ENCODE results near the gene ATP8B4.

The ATP8B4 gene

GRCh38 chr15:49898575-49899283 lies 220.3 kb downstream of the ATP8B4 start:
- DNase-seq (ENCODE audit: low read depth, low spot score) = no peak

- DNase-seq (ENCODE audit: low read depth, low spot score) = no peak
Observed at GRCh38 chr15:49898097-49898496, 220.9 kb downstream of the ATP8B4 start.

GRCh38 chr15:49895347-49896223 lies 223.4 kb downstream of the ATP8B4 start:
- DNase-seq (ENCODE audit: low read depth, low spot score) = no peak

GRCh38 chr15:49890689-49891088 lies 228.3 kb downstream of the ATP8B4 start:
- no peak for DNase-seq (ENCODE audit: low read depth, low spot score)

- no peak for DNase-seq (ENCODE audit: low read depth, low spot score)
Observed at GRCh38 chr15:49889536-49889935, 229.5 kb downstream of the ATP8B4 start.

- DNase-seq (ENCODE audit: low read depth, low spot score) = no peak
Observed at GRCh38 chr15:49888734-49889133, 230.3 kb downstream of the ATP8B4 start.

GRCh38 chr15:49888323-49888693 lies 230.7 kb downstream of the ATP8B4 start:
- no peak for DNase-seq (ENCODE audit: low read depth, low spot score)

GRCh38 chr15:49887659-49888322 lies 231.2 kb downstream of the ATP8B4 start:
- no peak for DNase-seq (ENCODE audit: low read depth, low spot score)

GRCh38 chr15:49883121-49883520 lies 235.9 kb downstream of the ATP8B4 start:
- DNase-seq (ENCODE audit: low read depth, low spot score) = no peak

GRCh38 chr15:49881866-49882265 lies 237.2 kb downstream of the ATP8B4 start:
- DNase-seq (ENCODE audit: low read depth, low spot score) = no peak

- DNase-seq (ENCODE audit: low read depth, low spot score) = no peak
Observed at GRCh38 chr15:49881433-49881832, 237.6 kb downstream of the ATP8B4 start.

- no peak for DNase-seq (ENCODE audit: low read depth, low spot score)
Observed at GRCh38 chr15:49877873-49878521, 241.0 kb downstream of the ATP8B4 start.

- DNase-seq (ENCODE audit: low read depth, low spot score) = no peak
Observed at GRCh38 chr15:49877117-49877872, 241.7 kb downstream of the ATP8B4 start.

- no peak for DNase-seq (ENCODE audit: low read depth, low spot score)
Observed at GRCh38 chr15:49876401-49877038, 242.5 kb downstream of the ATP8B4 start.

GRCh38 chr15:49875392-49875791 lies 243.6 kb downstream of the ATP8B4 start:
- no peak for DNase-seq (ENCODE audit: low read depth, low spot score)

GRCh38 chr15:49870472-49870871 lies 248.6 kb downstream of the ATP8B4 start:
- no peak for DNase-seq (ENCODE audit: low read depth, low spot score)

- DNase-seq (ENCODE audit: low read depth, low spot score) = no peak
Observed at GRCh38 chr15:49868348-49868747, 250.7 kb downstream of the ATP8B4 start.

GRCh38 chr15:49865925-49866757 lies 252.9 kb downstream of the ATP8B4 start:
- no peak for DNase-seq (ENCODE audit: low read depth, low spot score)

- DNase-seq (ENCODE audit: low read depth, low spot score) = no peak
Observed at GRCh38 chr15:49864251-49864650, 254.8 kb downstream of the ATP8B4 start.

All from brain pericyte (primary cell).